ENCODE measurements around the gene FBN3.

FBN3 gene

DNA sequence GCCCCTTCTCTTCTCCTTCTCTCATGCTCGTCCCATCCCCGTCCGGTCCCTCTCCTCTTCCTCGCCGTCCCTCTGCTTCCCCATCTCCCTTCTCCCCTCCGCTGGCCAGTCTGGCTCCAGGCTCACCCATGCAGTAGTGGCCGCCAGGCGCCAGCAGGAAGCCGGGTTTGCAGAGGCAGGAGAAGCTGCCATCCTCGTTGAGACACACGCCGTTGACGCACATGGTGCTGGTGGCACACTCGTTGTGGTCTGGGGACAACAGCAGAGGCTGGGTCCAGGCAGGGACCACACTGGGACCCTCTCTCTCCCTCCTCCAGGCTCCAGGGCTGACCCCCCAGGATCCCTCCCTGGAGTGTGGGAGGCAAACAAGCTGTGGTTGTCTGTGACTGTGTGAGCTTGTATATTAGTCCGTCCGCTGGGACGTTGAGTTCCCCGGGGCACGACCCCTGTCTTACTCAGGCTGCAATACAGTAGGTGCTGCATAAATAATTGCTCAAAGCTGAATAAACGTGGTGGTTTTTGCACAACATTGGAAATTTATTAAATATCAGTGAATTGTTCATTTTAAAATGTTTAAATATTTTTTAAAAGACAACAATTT lies 16.4 kb downstream of the FBN3 start:
- Histone ChIP-seq H3K9me3 (ENCODE audit: low read depth, low read length) (no peaks in the 10 kb centered on the region), H3K9ac (ENCODE audit: insufficient read length) (no peak overlapping the region), H3K27ac (no peak overlapping the region), H3K4me3 (no peak overlapping the region), H3K36me3 (ENCODE audit: insufficient read depth, low read length) (peaks cover 19% of the 10 kb centered on the region)
- no peak for DNase-seq (ENCODE audit: low read depth, low spot score)
- TF ChIP-seq POLR2AphosphoS5 (IDR thresholded peaks at IDR 0.05; ENCODE audit: borderline replicate concordance, low read depth, low read length) = no peak
- no peak for TF ChIP-seq EZH2 (IDR thresholded peaks at IDR 0.05)
- TF ChIP-seq FOXP2 (optimal IDR thresholded peaks at IDR 0.05; ENCODE audit: control extremely low read depth, extremely low read length, insufficient read depth) = no peak

DNA sequence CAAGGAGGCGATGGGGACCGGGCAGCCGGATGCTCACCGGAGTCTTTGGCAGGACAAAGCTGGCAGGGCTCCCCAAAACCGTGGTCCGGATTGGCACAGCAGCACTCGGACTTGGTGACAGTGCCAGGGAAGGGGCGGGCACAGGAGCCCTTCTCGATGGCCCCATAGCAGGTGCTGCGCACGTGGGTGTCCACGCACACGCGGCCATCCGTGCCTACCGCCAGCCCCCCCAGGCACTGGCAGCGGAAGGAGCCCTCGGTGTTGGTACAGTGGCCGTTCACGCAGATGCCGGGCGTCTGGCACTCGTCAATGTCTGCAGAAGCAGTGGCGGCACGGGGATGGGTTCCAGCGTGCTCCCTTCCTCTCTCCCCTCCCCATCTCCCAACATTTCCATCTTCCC lies 17.9 kb downstream of the FBN3 start:
- H3K9ac ChIP-seq (ENCODE audit: insufficient read length) = no peak overlapping the region
- TF ChIP-seq EZH2 (IDR thresholded peaks at IDR 0.05) (no peak), FOXP2 (optimal IDR thresholded peaks at IDR 0.05; ENCODE audit: control extremely low read depth, extremely low read length, insufficient read depth) (no peak), POLR2AphosphoS5 (IDR thresholded peaks at IDR 0.05; ENCODE audit: borderline replicate concordance, low read depth, low read length) (no peak)
- H3K36me3 ChIP-seq (ENCODE audit: insufficient read depth, low read length) = peaks cover 21% of the 10 kb centered on the region
- no peak for DNase-seq (ENCODE audit: low read depth, low spot score)
- H3K27ac ChIP-seq = no peak overlapping the region
- H3K9me3 ChIP-seq (ENCODE audit: low read depth, low read length) = no peaks in the 10 kb centered on the region
- no peak overlapping the region for H3K4me3 ChIP-seq

- H3K36me3 ChIP-seq (ENCODE audit: insufficient read depth, low read length) = peaks cover 23% of the 10 kb centered on the region
- TF ChIP-seq POLR2AphosphoS5 (IDR thresholded peaks at IDR 0.05; ENCODE audit: borderline replicate concordance, low read depth, low read length) (no peak), FOXP2 (optimal IDR thresholded peaks at IDR 0.05; ENCODE audit: control extremely low read depth, extremely low read length, insufficient read depth) (no peak), EZH2 (IDR thresholded peaks at IDR 0.05) (no peak)
- H3K27ac ChIP-seq = no peak overlapping the region
- H3K9ac ChIP-seq (ENCODE audit: insufficient read length) = no peak overlapping the region
- no peaks in the 10 kb centered on the region for H3K9me3 ChIP-seq (ENCODE audit: low read depth, low read length)
- DNase-seq (ENCODE audit: low read depth, low spot score) = no peak
- no peak overlapping the region for H3K4me3 ChIP-seq
These were observed 20.3 kb downstream of the FBN3 start for GRCh38 chr19:8129061-8129618.

- Histone ChIP-seq H3K9me3 (ENCODE audit: low read depth, low read length) (no peaks in the 10 kb centered on the region), H3K27ac (no peak overlapping the region), H3K4me3 (no peak overlapping the region), H3K9ac (ENCODE audit: insufficient read length) (no peak overlapping the region), H3K36me3 (ENCODE audit: insufficient read depth, low read length) (peaks cover 27% of the 10 kb centered on the region)
- TF ChIP-seq POLR2AphosphoS5 (IDR thresholded peaks at IDR 0.05; ENCODE audit: borderline replicate concordance, low read depth, low read length) (no peak), EZH2 (IDR thresholded peaks at IDR 0.05) (no peak), FOXP2 (optimal IDR thresholded peaks at IDR 0.05; ENCODE audit: control extremely low read depth, extremely low read length, insufficient read depth) (no peak)
- DNase-seq (ENCODE audit: low read depth, low spot score) = no peak
These were observed 20.8 kb downstream of the FBN3 start for GRCh38 chr19:8128551-8128950.

DNA sequence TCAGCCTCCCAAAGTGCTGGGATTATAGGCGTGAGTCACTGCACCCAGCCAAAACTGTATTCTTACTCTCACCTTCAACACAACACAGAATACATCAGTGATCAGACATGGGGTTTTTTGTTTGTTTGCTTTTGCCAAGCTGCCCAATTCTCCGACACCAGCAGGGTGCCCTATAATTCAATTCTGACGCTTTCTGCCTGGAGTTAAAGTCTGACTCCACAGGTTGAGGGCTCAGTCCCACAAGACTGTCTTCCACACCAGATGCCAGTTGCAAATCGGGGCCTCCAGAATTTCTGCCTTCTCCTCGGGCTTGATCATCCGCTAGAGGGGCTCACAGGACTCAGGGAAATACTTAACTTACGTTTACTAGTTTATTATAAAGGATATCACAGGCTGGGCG lies 22.1 kb downstream of the FBN3 start:
- Histone ChIP-seq H3K4me3 (no peak overlapping the region), H3K27ac (no peak overlapping the region), H3K9me3 (ENCODE audit: low read depth, low read length) (no peaks in the 10 kb centered on the region), H3K9ac (ENCODE audit: insufficient read length) (no peak overlapping the region), H3K36me3 (ENCODE audit: insufficient read depth, low read length) (peaks cover 27% of the 10 kb centered on the region)
- DNase-seq (ENCODE audit: low read depth, low spot score) = no peak
- no peak for TF ChIP-seq EZH2 (IDR thresholded peaks at IDR 0.05)
- TF ChIP-seq POLR2AphosphoS5 (IDR thresholded peaks at IDR 0.05; ENCODE audit: borderline replicate concordance, low read depth, low read length) = no peak
- no peak for TF ChIP-seq FOXP2 (optimal IDR thresholded peaks at IDR 0.05; ENCODE audit: control extremely low read depth, extremely low read length, insufficient read depth)

GRCh38 chr19:8126511-8126910 lies 22.9 kb downstream of the FBN3 start:
- H3K9me3 ChIP-seq (ENCODE audit: low read depth, low read length) = no peaks in the 10 kb centered on the region
- H3K27ac ChIP-seq = no peak overlapping the region
- no peak for DNase-seq (ENCODE audit: low read depth, low spot score)
- TF ChIP-seq EZH2 (IDR thresholded peaks at IDR 0.05) = no peak
- no peak for TF ChIP-seq POLR2AphosphoS5 (IDR thresholded peaks at IDR 0.05; ENCODE audit: borderline replicate concordance, low read depth, low read length)
- TF ChIP-seq FOXP2 (optimal IDR thresholded peaks at IDR 0.05; ENCODE audit: control extremely low read depth, extremely low read length, insufficient read depth) = no peak
- peaks cover 27% of the 10 kb centered on the region for H3K36me3 ChIP-seq (ENCODE audit: insufficient read depth, low read length)
- no peak overlapping the region for H3K9ac ChIP-seq (ENCODE audit: insufficient read length)
- H3K4me3 ChIP-seq = no peak overlapping the region

GRCh38 chr19:8126008-8126407 lies 23.4 kb downstream of the FBN3 start:
- Histone ChIP-seq H3K4me3 (no peak overlapping the region), H3K36me3 (ENCODE audit: insufficient read depth, low read length) (peaks cover 27% of the 10 kb centered on the region), H3K9ac (ENCODE audit: insufficient read length) (no peak overlapping the region), H3K27ac (no peak overlapping the region), H3K9me3 (ENCODE audit: low read depth, low read length) (no peaks in the 10 kb centered on the region)
- DNase-seq (ENCODE audit: low read depth, low spot score) = no peak
- TF ChIP-seq FOXP2 (optimal IDR thresholded peaks at IDR 0.05; ENCODE audit: control extremely low read depth, extremely low read length, insufficient read depth) = no peak
- TF ChIP-seq EZH2 (IDR thresholded peaks at IDR 0.05) = no peak
- TF ChIP-seq POLR2AphosphoS5 (IDR thresholded peaks at IDR 0.05; ENCODE audit: borderline replicate concordance, low read depth, low read length) = no peak

- TF ChIP-seq EZH2 (IDR thresholded peaks at IDR 0.05) = no peak
- TF ChIP-seq POLR2AphosphoS5 (IDR thresholded peaks at IDR 0.05; ENCODE audit: borderline replicate concordance, low read depth, low read length) = no peak
- TF ChIP-seq FOXP2 (optimal IDR thresholded peaks at IDR 0.05; ENCODE audit: control extremely low read depth, extremely low read length, insufficient read depth) = no peak
- no peaks in the 10 kb centered on the region for H3K9me3 ChIP-seq (ENCODE audit: low read depth, low read length)
- no peak overlapping the region for H3K9ac ChIP-seq (ENCODE audit: insufficient read length)
- H3K27ac ChIP-seq = no peak overlapping the region
- H3K4me3 ChIP-seq = no peak overlapping the region
- H3K36me3 ChIP-seq (ENCODE audit: insufficient read depth, low read length) = peaks cover 19% of the 10 kb centered on the region
- DNase-seq (ENCODE audit: low read depth, low spot score) = no peak
These were observed 25.7 kb downstream of the FBN3 start for GRCh38 chr19:8123683-8124082.
